ENCODE data around the gene MYZAP.
A peak's percentile ranks its signal among the peaks of the same experiment; 100 is the strongest.

Gene MYZAP

GRCh38 chr15:57705746-57706404, 114.2 kb downstream of the MYZAP start:
- DNase-seq = no peak

GRCh38 chr15:57706405-57707209, 114.9 kb downstream of the MYZAP start, which contains the start of gene POLR2M:
TSS of gene POLR2M (plus strand) at chr15:57706714. CDS start at chr15:57706843, 129 bp downstream.
- peak; percentile 98 for DNase-seq

- no peak for DNase-seq
Measured at GRCh38 chr15:57708047-57708446, 116.3 kb downstream of the MYZAP start.

GRCh38 chr15:57718309-57718708, 126.6 kb downstream of the MYZAP start:
- DNase-seq = no peak

DNA sequence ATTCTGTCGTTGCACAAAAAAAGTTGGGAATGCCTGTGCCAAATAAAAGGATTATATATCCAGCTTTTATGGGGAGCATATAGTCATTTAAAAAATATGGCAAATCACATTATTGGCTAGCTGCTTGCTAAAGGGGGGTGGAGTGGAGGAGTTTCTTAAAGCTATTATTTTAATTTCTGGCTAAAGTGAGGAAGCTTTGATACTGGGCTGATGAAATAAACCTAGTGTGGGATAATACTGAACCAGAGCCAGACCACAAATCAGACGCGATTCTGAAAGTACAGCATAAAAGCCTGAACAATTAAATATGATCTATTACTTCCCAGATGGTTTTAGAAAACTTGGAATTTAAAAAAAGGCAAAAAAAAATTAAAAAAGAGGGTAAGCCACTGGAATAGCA, 129.2 kb downstream of the MYZAP start:
- no peak for DNase-seq

DNA sequence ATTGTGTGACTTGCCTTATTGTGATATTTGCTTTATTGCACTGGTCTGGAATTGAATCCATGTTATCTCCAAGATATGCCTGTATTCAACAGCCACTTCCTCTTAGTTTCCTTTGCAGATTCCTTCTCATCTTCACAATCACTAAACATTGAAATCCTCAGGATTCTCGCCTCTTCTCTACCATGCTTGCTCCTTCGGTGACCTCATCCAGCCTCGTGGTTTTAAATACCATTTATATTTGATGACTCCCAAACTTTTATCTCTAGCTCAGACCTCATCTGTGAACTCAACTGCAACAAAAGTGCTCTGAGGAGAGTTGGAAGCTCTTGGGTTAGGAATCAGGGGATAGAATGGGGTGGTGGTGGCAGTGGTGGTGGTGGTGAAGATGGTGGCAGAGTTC, 134.7 kb downstream of the MYZAP start:
- DNase-seq = no peak

GRCh38 chr15:57727031-57727430, 135.3 kb downstream of the MYZAP start:
- DNase-seq = no peak

DNA sequence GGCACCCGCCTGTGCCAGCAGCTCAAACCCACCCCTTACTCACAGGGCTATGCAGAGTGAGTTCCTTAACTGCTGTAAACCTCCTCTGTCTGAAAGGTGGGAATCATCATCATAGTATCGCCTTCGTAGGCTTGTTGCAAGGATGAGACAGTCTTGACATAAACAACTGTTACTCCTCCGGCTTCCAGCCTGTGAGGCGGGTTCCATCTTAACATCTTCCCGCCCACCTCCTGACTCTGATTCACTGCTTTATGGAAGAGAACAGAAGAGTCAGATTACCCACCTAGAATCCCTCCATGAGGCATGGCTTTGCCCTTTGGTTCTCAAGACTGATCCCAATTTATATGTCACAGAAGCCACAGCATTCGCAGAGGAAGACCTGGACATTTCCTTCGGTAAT, 136.7 kb downstream of the MYZAP start:
- no peak for DNase-seq

DNA sequence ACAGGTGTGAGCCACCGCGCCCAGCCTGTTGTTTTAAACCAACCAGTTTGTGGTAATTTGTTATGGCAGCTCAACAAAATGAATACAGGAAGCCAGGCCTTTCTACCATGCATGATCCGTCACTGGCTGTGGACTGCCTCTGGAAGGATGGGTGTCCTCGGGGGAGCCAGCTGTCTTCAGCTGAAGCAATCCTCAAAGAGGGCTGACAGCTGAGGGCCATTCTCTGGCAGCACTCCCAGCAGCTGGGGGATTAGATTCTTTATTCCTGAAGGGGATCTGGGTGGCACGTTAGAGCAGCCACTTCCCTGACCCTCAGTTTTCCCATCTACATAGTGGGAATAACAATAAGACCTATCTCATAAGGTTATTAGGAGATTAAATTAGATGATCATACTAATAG, 139.2 kb downstream of the MYZAP start:
- no peak for DNase-seq

DNA sequence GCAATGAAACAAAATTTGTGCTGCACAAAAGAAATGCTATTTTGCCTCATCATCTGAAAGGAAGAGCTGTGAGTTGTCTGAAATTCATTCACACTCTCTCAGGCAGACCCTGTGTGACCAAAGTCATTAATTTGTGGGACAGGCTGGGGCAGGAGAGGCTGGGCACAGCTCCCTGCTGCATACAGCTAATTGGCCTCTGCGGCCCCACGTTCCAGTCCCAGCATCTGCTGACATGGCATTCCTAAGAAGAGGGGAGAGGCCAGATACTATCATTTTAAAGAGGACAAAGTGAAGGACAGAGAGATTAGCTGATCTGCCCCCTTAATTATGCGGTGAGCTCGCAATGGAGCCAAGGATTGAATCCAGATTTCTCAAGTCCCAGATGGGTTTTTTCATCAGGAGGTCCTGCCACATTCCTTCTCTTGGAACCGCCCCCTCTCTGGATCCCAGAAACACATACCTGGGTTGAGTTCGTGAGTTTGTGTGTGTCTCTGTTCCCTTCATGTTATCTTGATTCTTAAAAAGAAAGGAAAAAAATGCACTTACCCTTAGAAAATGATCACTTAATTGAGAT, 139.9 kb downstream of the MYZAP start:
- DNase-seq = no peak

- DNase-seq = peak; percentile 63
Measured at GRCh38 chr15:57732526-57733331, 141.0 kb downstream of the MYZAP start.

- no peak for DNase-seq
Measured at GRCh38 chr15:57734860-57735259, 143.2 kb downstream of the MYZAP start.
